Mesenchymal stem cell (in vitro differentiated cells and primary cell): Measurements from ENCODE around the gene LRP1B.
A peak's percentile ranks its signal among the peaks of the same experiment; 100 is the strongest.

Experiments used
- DNase-seq: peaks from one replicate; pipeline ENCODE4 v3.0.0-alpha.2; 2013
- H2AFZ ChIP-seq: one replicate; pipeline ENCODE4 v1.6.1; 2013; ENCODE audit warnings: low read depth, mild to moderate bottlenecking, control low read depth, inconsistent platforms, low read length, moderate library complexity
- H2AK5ac ChIP-seq: 2 replicates; pipeline ENCODE4 v1.6.1; 2013; ENCODE audit warnings: low read length, moderate library complexity, mild to moderate bottlenecking, inconsistent platforms; ENCODE audit not compliant: severe bottlenecking
- H2BK120ac ChIP-seq: one replicate; pipeline ENCODE4 v1.6.1; 2013; ENCODE audit warnings: low read depth, mild to moderate bottlenecking, inconsistent platforms, low read length, moderate library complexity
- H2BK12ac ChIP-seq, 2 experiments: one replicate each; pipeline ENCODE4 v1.6.1; 2013; ENCODE audit warnings: inconsistent platforms in 2 of 2, low read length in 2 of 2, mild to moderate bottlenecking in 2 of 2, moderate library complexity in 2 of 2, control low read depth in 1 of 2
- H2BK15ac ChIP-seq: one replicate; pipeline ENCODE4 v1.6.1; 2013; ENCODE audit warnings: mild to moderate bottlenecking, low read depth, inconsistent platforms; ENCODE audit not compliant: poor library complexity, severe bottlenecking
- H2BK5ac ChIP-seq: 2 replicates; pipeline ENCODE4 v1.6.1; 2013; ENCODE audit warnings: low read depth, mild to moderate bottlenecking, low read length, control low read depth, inconsistent platforms; ENCODE audit not compliant: poor library complexity, severe bottlenecking
- H3K14ac ChIP-seq, 2 experiments: one replicate each; pipeline ENCODE4 v1.6.1; 2013; ENCODE audit warnings: inconsistent platforms in 2 of 2, low read length in 2 of 2, control low read depth in 1 of 2, mild to moderate bottlenecking in 1 of 2, moderate library complexity in 1 of 2
- H3K18ac ChIP-seq, 2 experiments: one replicate each; pipeline ENCODE4 v1.6.1; 2013; ENCODE audit warnings: inconsistent platforms in 2 of 2, low read length in 2 of 2, control low read depth in 1 of 2, low read depth in 1 of 2, mild to moderate bottlenecking in 1 of 2
- H3K23ac ChIP-seq, 2 experiments: one replicate each; pipeline ENCODE4 v1.6.1; 2013; ENCODE audit warnings: inconsistent platforms in 2 of 2, low read length in 2 of 2, mild to moderate bottlenecking in 2 of 2, moderate library complexity in 2 of 2, control low read depth in 1 of 2
- H3K27ac ChIP-seq: 2 replicates; pipeline ENCODE4 v1.5.1; 2013; ENCODE audit warnings: mild to moderate bottlenecking, moderate library complexity, low read length, control low read depth, inconsistent platforms; ENCODE audit not compliant: poor library complexity, severe bottlenecking
- H3K27me3 ChIP-seq, 2 experiments: 2 replicates each; pipeline versions ENCODE4 v1.6.1 to v1.7.0; 2013; ENCODE audit warnings: low read length in 2 of 2, mild to moderate bottlenecking in 2 of 2, moderate library complexity in 2 of 2, control low read depth in 1 of 2, inconsistent platforms in 1 of 2; ENCODE audit not compliant: control insufficient read depth in 1 of 2, insufficient read depth in 1 of 2
- H3K36me3 ChIP-seq, 2 experiments: 2 replicates each; pipeline versions ENCODE4 v1.6.1 to v1.7.0; 2013; ENCODE audit warnings: low read length in 2 of 2, control low read depth in 1 of 2, inconsistent platforms in 1 of 2, low read depth in 1 of 2, mild to moderate bottlenecking in 1 of 2; ENCODE audit not compliant: insufficient read depth in 2 of 2, control insufficient read depth in 1 of 2
- H3K4ac ChIP-seq, 2 experiments: one replicate each; pipeline ENCODE4 v1.6.1; 2013; ENCODE audit warnings: inconsistent platforms in 2 of 2, low read length in 2 of 2, mild to moderate bottlenecking in 2 of 2, moderate library complexity in 2 of 2, control low read depth in 1 of 2, low read depth in 1 of 2
- H3K4me1 ChIP-seq: 2 replicates; pipeline ENCODE4 v1.6.1; 2013; ENCODE audit warnings: low read depth, low read length, control low read depth; ENCODE audit not compliant: control insufficient read depth, insufficient read depth
- H3K4me2 ChIP-seq: 2 replicates; pipeline ENCODE4 v1.6.1; 2013; ENCODE audit warnings: low read length, mild to moderate bottlenecking, inconsistent platforms; ENCODE audit not compliant: poor library complexity, severe bottlenecking
- H3K4me3 ChIP-seq, 2 experiments: 2 replicates each; pipeline versions ENCODE4 v1.5.1 to v1.7.0; 2013; ENCODE audit warnings: low read length in 2 of 2, mild to moderate bottlenecking in 2 of 2, control low read depth in 1 of 2, low read depth in 1 of 2; ENCODE audit not compliant: insufficient read depth in 1 of 2
- H3K79me1 ChIP-seq: replicated peaks from 2 replicates; pipeline ENCODE4 v1.6.1; 2013; ENCODE audit warnings: mild to moderate bottlenecking, control low read depth, low read length, inconsistent platforms; ENCODE audit not compliant: poor library complexity, severe bottlenecking
- H3K9ac ChIP-seq: 2 replicates; pipeline ENCODE4 v1.7.0; 2013; ENCODE audit warnings: mild to moderate bottlenecking, low read length, moderate library complexity
- H3K9me3 ChIP-seq: 2 replicates; pipeline ENCODE4 v1.7.0; 2013; ENCODE audit warnings: mild to moderate bottlenecking, low read length; ENCODE audit not compliant: control insufficient read depth
- H4K8ac ChIP-seq: one replicate; pipeline ENCODE4 v1.6.1; 2013; ENCODE audit warnings: inconsistent platforms, mild to moderate bottlenecking, low read length, moderate library complexity
- H4K91ac ChIP-seq: one replicate; pipeline ENCODE4 v1.6.1; 2013; ENCODE audit warnings: mild to moderate bottlenecking, low read length, inconsistent platforms
- WGBS: methylation state at CpG from one replicate; pipeline ENCODE4 v1.1.7; 2013; ENCODE audit warnings: mixed read lengths; 5-methylcytosine and 5-hydroxymethylcytosine counted together

The LRP1B gene

GRCh38 chr2:141928476-141928875 is 202.3 kb downstream of the LRP1B start:
- Histone ChIP-seq H4K8ac (no peak overlapping the region), H3K18ac (no peak overlapping the region), H3K14ac (no peak overlapping the region)

GRCh38 chr2:141927536-141927935 is 203.3 kb downstream of the LRP1B start:
- Histone ChIP-seq H2BK15ac (no peak overlapping the region), H3K4me2 (no peak overlapping the region), H3K14ac (no peak overlapping the region), H3K36me3 (no peaks in the 10 kb centered on the region), H4K91ac (no peak overlapping the region), H3K27ac (no peak overlapping the region), H3K4me1 (no peaks in the 10 kb centered on the region), H3K18ac (no peak overlapping the region), H2BK12ac (no peak overlapping the region), H3K79me1 (no peaks in the 10 kb centered on the region), H4K8ac (no peak overlapping the region), H3K9ac (no peak overlapping the region), H2AK5ac (no peak overlapping the region), H3K4me3 (no peak overlapping the region), H3K4ac (no peak overlapping the region), H3K23ac (no peak overlapping the region), H3K27me3 (no peaks in the 10 kb centered on the region), H2AFZ (no peak overlapping the region), H2BK120ac (no peak overlapping the region), H3K9me3 (no peaks in the 10 kb centered on the region), H2BK5ac (no peak overlapping the region)
- peak; percentile 37 for DNase-seq

More at GRCh38 chr2:141928476-141928875, 202.3 kb downstream of the LRP1B start:
- no peak overlapping the region for H2BK5ac ChIP-seq
- no peaks in the 10 kb centered on the region for H3K4me1 ChIP-seq
- H2AK5ac ChIP-seq: no peak overlapping the region
- H3K4me2 ChIP-seq: no peak overlapping the region
- no peak for DNase-seq
- H2BK12ac ChIP-seq: no peak overlapping the region
- H2AFZ ChIP-seq: no peak overlapping the region
- no peak overlapping the region for H2BK15ac ChIP-seq
- no peaks in the 10 kb centered on the region for H3K36me3 ChIP-seq
- no peak overlapping the region for H3K9ac ChIP-seq
- no peak overlapping the region for H3K4me3 ChIP-seq
- H3K23ac ChIP-seq: no peak overlapping the region
- H3K9me3 ChIP-seq: no peaks in the 10 kb centered on the region
- H3K27me3 ChIP-seq: no peaks in the 10 kb centered on the region
- H3K27ac ChIP-seq: no peak overlapping the region
- H4K91ac ChIP-seq: no peak overlapping the region
- no peak overlapping the region for H3K4ac ChIP-seq
- no peak overlapping the region for H2BK120ac ChIP-seq
- H3K79me1 ChIP-seq: no peaks in the 10 kb centered on the region

- Histone ChIP-seq H3K4ac (no peak overlapping the region), H2BK120ac (no peak overlapping the region), H2BK12ac (no peak overlapping the region), H3K36me3 (no peaks in the 10 kb centered on the region), H3K79me1 (no peaks in the 10 kb centered on the region), H3K23ac (no peak overlapping the region), H2BK5ac (no peak overlapping the region), H3K4me3 (no peak overlapping the region), H4K91ac (no peak overlapping the region), H2AFZ (no peak overlapping the region), H3K14ac (no peak overlapping the region), H2BK15ac (no peak overlapping the region), H3K4me2 (no peak overlapping the region), H3K27ac (no peak overlapping the region), H3K18ac (no peak overlapping the region), H3K4me1 (no peaks in the 10 kb centered on the region), H2AK5ac (no peak overlapping the region), H3K9ac (no peak overlapping the region), H4K8ac (no peak overlapping the region), H3K27me3 (no peaks in the 10 kb centered on the region), H3K9me3 (no peaks in the 10 kb centered on the region)
- WGBS: 100% methylated on average over 1 of the region's 1 CpG
- DNase-seq: no peak
Measured at GRCh38 chr2:141925511-141925910, 205.3 kb downstream of the LRP1B start.

- no CpG with 5 or more reads among the region's 1 CpG for WGBS
- Histone ChIP-seq H3K14ac (no peak overlapping the region), H2BK5ac (no peak overlapping the region), H2AK5ac (no peak overlapping the region), H3K23ac (no peak overlapping the region), H2BK15ac (no peak overlapping the region), H3K79me1 (no peaks in the 10 kb centered on the region), H3K4me3 (no peak overlapping the region), H3K27ac (no peak overlapping the region), H3K36me3 (no peaks in the 10 kb centered on the region), H3K4ac (no peak overlapping the region), H3K4me1 (no peaks in the 10 kb centered on the region), H4K91ac (no peak overlapping the region), H3K4me2 (no peak overlapping the region), H3K18ac (no peak overlapping the region), H3K27me3 (no peaks in the 10 kb centered on the region), H4K8ac (no peak overlapping the region), H3K9me3 (no peaks in the 10 kb centered on the region), H2BK120ac (no peak overlapping the region), H2AFZ (no peak overlapping the region), H3K9ac (no peak overlapping the region), H2BK12ac (no peak overlapping the region)
- peak; percentile 12 for DNase-seq
Measured at GRCh38 chr2:141923657-141924056, 207.2 kb downstream of the LRP1B start.
